Mammary microvascular endothelial cell (primary cell): Measurements from ENCODE around the gene ZNF189. TPM values are rescaled to one million over a fixed set of nuclear protein-coding genes. Genes with fewer than 3 reads are reported as not detected.

Source experiments
- total RNA-seq: library from RNA; depleted of rRNA; stranded (reverse); fragments of >200 nt; gene quantifications from 2 replicates; pipeline ENCODE4 v1.2.3, GENCODE V29; 2015

ZNF189 gene
- 9.4 and 11.7 TPM in 2 replicates for total RNA-seq

GRCh38 chr9:101398068-101398929, at the start of gene ZNF189, which contains the start of gene MRPL50:
Gene ZNF189, plus strand, starts transcription at chr9:101398851. Its CDS starts 306 bp downstream, at chr9:101399157.
Gene MRPL50, minus strand, starts transcription at chr9:101398618. Its CDS starts 26 bp downstream, at chr9:101398592.

GRCh38 chr9:101384873-101385536, 13.6 kb upstream of the ZNF189 start, which contains the start of gene BAAT:
Gene BAAT, minus strand, starts transcription at chr9:101385006. Its CDS starts 13,602 bp downstream, at chr9:101371404.

GRCh38 chr9:101435601-101436079, 37.0 kb downstream of the ZNF189 start, which contains the start of gene ALDOB:
Gene ALDOB, minus strand, starts transcription at chr9:101435774. Its CDS starts 4,887 bp downstream, at chr9:101430887.

Other genes starting within 250 kb of the ZNF189 start
- not detected in 2 replicates for gene BAAT, start 13.8 kb upstream of the ZNF189 start, total RNA-seq
- gene MRPL50, start 233 bp upstream of the ZNF189 start, total RNA-seq: 9.9 and 10.1 TPM in 2 replicates
- gene ALDOB, start 36.9 kb downstream of the ZNF189 start, total RNA-seq: not detected in 2 replicates
- 17.4 and 18.7 TPM in 2 replicates for gene RNF20, start 135.0 kb downstream of the ZNF189 start, total RNA-seq
- gene PPP3R2, start 196.1 kb downstream of the ZNF189 start, total RNA-seq: not detected in 2 replicates